Chondrocyte (in vitro differentiated cells): ENCODE measurements around the gene IL17RD. TPM values are rescaled to one million over a fixed set of nuclear protein-coding genes. Genes with fewer than 3 reads are reported as not detected.

Experiments used
- DNase-seq: peaks from one replicate; pipeline ENCODE4 v3.0.0; 2021; ENCODE audit warnings: mixed read lengths, low spot score
- H3K27ac Mint-ChIP-seq: one replicate; pipeline ENCODE4 v1.8.0; 2021; ENCODE audit warnings: mild to moderate bottlenecking, moderate library complexity, mixed read lengths; ENCODE audit not compliant: unreplicated experiment
- H3K27me3 Mint-ChIP-seq: 2 replicates; pipeline ENCODE4 v1.8.0; 2021; ENCODE audit warnings: low read depth, mixed read lengths
- H3K36me3 Mint-ChIP-seq: 2 replicates; pipeline ENCODE4 v1.8.0; 2021; ENCODE audit warnings: low read depth, mixed read lengths
- H3K4me1 Mint-ChIP-seq: 2 replicates; pipeline ENCODE4 v1.8.0; 2021; ENCODE audit warnings: low read depth, mild to moderate bottlenecking, mixed read lengths
- H3K4me3 Mint-ChIP-seq: one replicate; pipeline ENCODE4 v1.8.0; 2021; ENCODE audit warnings: mild to moderate bottlenecking, moderate library complexity, mixed read lengths; ENCODE audit not compliant: unreplicated experiment
- H3K9me3 Mint-ChIP-seq: 2 replicates; pipeline ENCODE4 v1.8.0; 2021; ENCODE audit warnings: low read depth, mixed read lengths
- total RNA-seq: library from RNA; stranded (reverse); gene quantifications from 3 replicates; pipeline ENCODE4 v1.2.1, GENCODE V29; 2021
- TF ChIP-seq, protein P1 (sequence below): fragments of 200-600 bp; sonication (generic); IDR thresholded peaks from 2 replicates; pipeline ENCODE4 v1.5.0; 2021; ENCODE audit warnings: antibody characterized with exemption, mild to moderate bottlenecking, moderate library complexity

IL17RD gene
- total RNA-seq, 1 donor from 2014 or later = 6.3 TPM

DNA sequence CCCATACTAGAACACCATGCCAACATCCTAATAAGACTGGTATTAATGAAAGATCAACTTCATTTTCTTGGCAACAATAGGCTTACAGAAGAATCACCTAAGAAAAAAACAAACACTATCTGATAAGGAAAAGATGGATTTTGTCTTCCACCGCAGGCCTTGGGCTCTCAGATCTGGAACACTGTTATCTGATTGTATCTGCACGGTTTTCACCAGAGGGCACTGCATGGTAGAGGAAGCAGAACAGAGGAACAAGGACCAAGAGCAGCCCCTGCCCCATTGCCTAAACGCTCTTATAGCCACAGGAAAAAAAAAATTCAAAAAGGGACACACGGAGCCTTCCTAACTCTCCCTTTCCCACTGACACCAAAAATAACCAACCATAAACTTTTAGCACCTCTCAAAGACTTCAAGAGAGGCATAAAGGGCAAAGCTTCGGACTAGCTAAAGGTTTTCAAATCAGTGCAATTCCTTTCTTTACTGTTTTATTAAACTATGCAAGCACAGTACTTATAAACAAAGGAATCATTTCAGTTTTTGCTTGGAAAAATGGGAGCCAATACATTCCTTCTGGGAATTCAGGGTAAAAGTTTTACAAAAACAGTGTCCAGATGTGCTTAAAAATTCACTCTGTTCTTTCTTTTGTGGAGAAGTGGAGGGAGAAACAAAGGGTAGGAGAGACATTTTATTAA lies 23.3 kb downstream of the IL17RD start:
- TF ChIP-seq, protein P1, sequence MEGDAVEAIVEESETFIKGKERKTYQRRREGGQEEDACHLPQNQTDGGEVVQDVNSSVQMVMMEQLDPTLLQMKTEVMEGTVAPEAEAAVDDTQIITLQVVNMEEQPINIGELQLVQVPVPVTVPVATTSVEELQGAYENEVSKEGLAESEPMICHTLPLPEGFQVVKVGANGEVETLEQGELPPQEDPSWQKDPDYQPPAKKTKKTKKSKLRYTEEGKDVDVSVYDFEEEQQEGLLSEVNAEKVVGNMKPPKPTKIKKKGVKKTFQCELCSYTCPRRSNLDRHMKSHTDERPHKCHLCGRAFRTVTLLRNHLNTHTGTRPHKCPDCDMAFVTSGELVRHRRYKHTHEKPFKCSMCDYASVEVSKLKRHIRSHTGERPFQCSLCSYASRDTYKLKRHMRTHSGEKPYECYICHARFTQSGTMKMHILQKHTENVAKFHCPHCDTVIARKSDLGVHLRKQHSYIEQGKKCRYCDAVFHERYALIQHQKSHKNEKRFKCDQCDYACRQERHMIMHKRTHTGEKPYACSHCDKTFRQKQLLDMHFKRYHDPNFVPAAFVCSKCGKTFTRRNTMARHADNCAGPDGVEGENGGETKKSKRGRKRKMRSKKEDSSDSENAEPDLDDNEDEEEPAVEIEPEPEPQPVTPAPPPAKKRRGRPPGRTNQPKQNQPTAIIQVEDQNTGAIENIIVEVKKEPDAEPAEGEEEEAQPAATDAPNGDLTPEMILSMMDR = peak; percentile 28
- no peaks in the 10 kb centered on the region for H3K27me3 Mint-ChIP-seq
- no peaks in the 10 kb centered on the region for H3K9me3 Mint-ChIP-seq
- no peaks in the 10 kb centered on the region for H3K4me1 Mint-ChIP-seq
- no peak for DNase-seq
- no peaks in the 10 kb centered on the region for H3K36me3 Mint-ChIP-seq
- H3K4me3 Mint-ChIP-seq = no peak overlapping the region
- H3K27ac Mint-ChIP-seq = no peak overlapping the region

DNA sequence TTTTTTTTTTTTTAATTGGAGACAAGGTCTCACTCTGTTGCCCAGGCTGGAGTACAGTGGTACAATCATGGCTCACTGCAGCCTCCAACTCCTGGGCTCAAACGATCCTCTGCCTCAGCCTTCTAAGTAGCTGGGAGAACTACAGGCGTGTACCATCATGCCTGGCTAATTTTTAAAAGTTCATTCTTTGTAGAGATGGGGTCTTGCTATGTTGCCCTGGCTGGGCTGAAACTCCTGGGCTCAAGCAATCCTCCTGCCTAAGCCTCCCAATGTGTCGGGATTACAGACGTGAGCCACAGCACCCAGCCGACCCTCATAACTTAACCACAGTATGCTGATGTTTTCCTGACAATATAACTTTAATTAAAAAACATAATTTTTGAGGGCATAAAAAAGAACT lies 24.3 kb downstream of the IL17RD start:
- Mint-ChIP-seq H3K27ac (no peak overlapping the region), H3K9me3 (no peaks in the 10 kb centered on the region), H3K4me3 (no peak overlapping the region), H3K36me3 (no peaks in the 10 kb centered on the region), H3K27me3 (no peaks in the 10 kb centered on the region), H3K4me1 (no peaks in the 10 kb centered on the region)
- DNase-seq = no peak
- TF ChIP-seq, protein P1 = no peak

DNA sequence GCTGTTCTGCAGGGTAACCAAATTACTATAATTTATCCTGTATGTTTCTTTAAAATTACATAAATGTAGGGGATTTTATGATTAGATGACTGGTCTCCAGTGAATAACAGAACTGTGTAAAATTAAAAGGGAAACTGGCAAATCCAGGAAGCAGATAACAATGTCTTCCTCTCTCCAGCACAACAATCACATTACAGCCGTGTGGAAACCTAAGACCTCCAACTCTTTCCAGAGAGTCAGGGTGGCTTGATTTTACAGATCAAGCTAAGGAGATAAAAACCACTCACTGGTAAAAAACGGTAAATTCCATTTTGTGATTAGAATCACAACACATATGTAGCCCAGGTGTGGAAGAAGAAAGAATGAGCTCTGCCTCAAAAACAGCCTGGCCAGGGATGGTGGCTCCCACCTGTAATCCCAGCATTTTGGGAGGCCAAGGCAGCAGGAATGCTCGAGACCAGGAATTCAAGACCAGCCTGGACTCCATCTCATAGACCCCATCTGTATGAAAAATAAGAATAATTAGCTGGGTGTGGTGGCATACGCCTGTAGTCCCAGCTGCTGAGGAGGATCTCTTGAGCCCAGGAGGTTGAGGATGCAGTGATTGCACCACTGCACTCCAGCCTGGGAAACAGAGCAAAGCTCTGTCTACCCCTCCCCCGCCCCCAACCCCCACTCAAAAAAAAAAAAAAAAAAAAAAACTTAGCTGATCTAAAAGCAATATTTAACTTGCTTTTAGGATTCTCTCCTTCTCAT lies 29.0 kb downstream of the IL17RD start:
- no peak overlapping the region for H3K4me3 Mint-ChIP-seq
- H3K4me1 Mint-ChIP-seq = no peaks in the 10 kb centered on the region
- no peaks in the 10 kb centered on the region for H3K36me3 Mint-ChIP-seq

DNA sequence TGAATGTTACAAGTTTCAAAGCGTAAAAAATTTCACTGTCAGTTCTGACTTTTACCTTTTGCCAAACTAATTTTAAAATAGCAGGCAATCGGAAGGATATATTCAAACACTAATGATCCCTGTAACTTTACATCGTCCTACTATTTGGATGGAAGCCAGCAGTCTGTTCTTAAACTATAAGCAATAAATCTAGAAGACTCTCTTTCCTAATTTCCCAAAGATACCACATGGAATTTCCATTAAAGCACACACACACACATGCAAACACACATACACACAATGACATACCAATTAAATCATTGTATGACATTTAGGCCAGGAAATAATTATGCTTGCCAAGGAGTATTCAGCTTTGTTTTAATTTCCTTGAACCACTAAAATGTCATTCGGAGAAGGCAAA lies 32.0 kb downstream of the IL17RD start:
- Mint-ChIP-seq H3K27ac (no peak overlapping the region), H3K4me1 (peaks cover 11% of the 10 kb centered on the region), H3K36me3 (no peaks in the 10 kb centered on the region), H3K9me3 (no peaks in the 10 kb centered on the region), H3K27me3 (peaks cover 4% of the 10 kb centered on the region), H3K4me3 (no peak overlapping the region)
- no peak for DNase-seq
- TF ChIP-seq, protein P1 = no peak

More for the DNA sequence above, 29.0 kb downstream of the IL17RD start:
- no peak for DNase-seq
- Mint-ChIP-seq H3K27ac (no peak overlapping the region), H3K27me3 (no peaks in the 10 kb centered on the region), H3K9me3 (no peaks in the 10 kb centered on the region)
- TF ChIP-seq, protein P1 = no peak

DNA sequence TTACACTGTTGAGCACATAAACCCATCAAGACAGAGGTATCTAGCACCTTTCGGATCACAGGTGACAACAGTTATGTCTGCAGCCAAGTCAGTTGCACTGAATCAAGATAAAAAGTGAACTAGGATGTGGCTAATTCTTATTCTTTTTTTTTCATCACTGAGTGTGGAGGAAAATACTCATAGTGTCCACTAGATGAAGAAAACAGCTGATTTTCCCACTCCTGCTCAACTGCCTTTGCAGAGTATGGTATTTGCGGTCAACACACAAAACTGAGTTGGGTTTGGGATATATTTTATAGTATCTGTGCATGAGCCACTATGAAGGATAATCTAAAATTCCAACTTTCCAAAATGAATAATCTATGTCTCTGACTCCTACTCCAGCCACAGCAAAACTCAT lies 32.5 kb downstream of the IL17RD start:
- H3K9me3 Mint-ChIP-seq = no peaks in the 10 kb centered on the region
- H3K36me3 Mint-ChIP-seq = no peaks in the 10 kb centered on the region
- peaks cover 4% of the 10 kb centered on the region for H3K27me3 Mint-ChIP-seq
- no peak overlapping the region for H3K4me3 Mint-ChIP-seq
- no peak for DNase-seq
- no peak overlapping the region for H3K27ac Mint-ChIP-seq
- TF ChIP-seq, protein P1 = peak; percentile 39
- H3K4me1 Mint-ChIP-seq = peaks cover 16% of the 10 kb centered on the region
